DOHH2 (cell line): ENCODE results near the gene DGKK.

Experiments
- H3F3A ChIP-seq: fragments of 200-600 bp; sonication (generic), shearing (Covaris generic); 2 replicates; pipeline ENCODE4 v1.6.0; 2016; ENCODE audit warnings: antibody characterized with exemption, mild to moderate bottlenecking; ENCODE audit not compliant: control insufficient read depth, insufficient read depth
- H3K27ac ChIP-seq: fragments of 200-600 bp; sonication (generic); 2 replicates; pipeline ENCODE4 v1.5.1; 2014; ENCODE audit warnings: low read depth, mild to moderate bottlenecking, low read length, moderate library complexity
- H3K27me3 ChIP-seq: fragments of 200-600 bp; sonication (generic); 2 replicates; pipeline ENCODE4 v1.6.1; 2014; ENCODE audit warnings: mild to moderate bottlenecking, low read length, mixed read lengths; ENCODE audit not compliant: control insufficient read depth
- H3K36me3 ChIP-seq: fragments of 200-600 bp; sonication (generic); 2 replicates; pipeline ENCODE4 v1.6.1; 2014; ENCODE audit warnings: mild to moderate bottlenecking, low read length, moderate library complexity, mixed read lengths; ENCODE audit not compliant: control insufficient read depth
- H3K4me1 ChIP-seq: fragments of 200-600 bp; sonication (generic); 2 replicates; pipeline ENCODE4 v1.6.1; 2014; ENCODE audit warnings: mild to moderate bottlenecking, low read length, mixed read lengths; ENCODE audit not compliant: control insufficient read depth
- H3K4me2 ChIP-seq: fragments of 200-600 bp; sonication (generic); 2 replicates; pipeline ENCODE4 v1.6.0; 2014; ENCODE audit warnings: mild to moderate bottlenecking, low read length, moderate library complexity
- H3K4me3 ChIP-seq: fragments of 200-600 bp; sonication (generic); 2 replicates; pipeline ENCODE4 v1.5.1; 2014; ENCODE audit warnings: mild to moderate bottlenecking, low read length, mixed read lengths
- H3K79me2 ChIP-seq: fragments of 200-600 bp; sonication (generic); 2 replicates; pipeline ENCODE4 v1.6.1; 2014; ENCODE audit warnings: mild to moderate bottlenecking, low read length, mixed read lengths; ENCODE audit not compliant: control insufficient read depth
- H3K9me2 ChIP-seq: fragments of 200-600 bp; sonication (generic); replicated peaks from 2 replicates; pipeline ENCODE4 v1.6.1; 2014; ENCODE audit warnings: mild to moderate bottlenecking, low read length, mixed read lengths; ENCODE audit not compliant: control insufficient read depth
- H3K9me3 ChIP-seq: fragments of 200-600 bp; sonication (generic); 2 replicates; pipeline ENCODE4 v1.6.1; 2014; ENCODE audit warnings: antibody characterized with exemption, low read length, mixed read lengths; ENCODE audit not compliant: control insufficient read depth, insufficient read depth
- H4K20me1 ChIP-seq: fragments of 200-600 bp; sonication (generic); 2 replicates; pipeline ENCODE4 v1.6.0; 2014; ENCODE audit warnings: low read depth, mild to moderate bottlenecking, antibody characterized with exemption, low read length, moderate library complexity; ENCODE audit not compliant: control insufficient read depth, insufficient read depth
- EZH2phosphoT487 ChIP-seq: fragments of 200-600 bp; sonication (generic); IDR thresholded peaks from 2 replicates; pipeline ENCODE4 v1.6.1; 2017; ENCODE audit warnings: borderline replicate concordance, mild to moderate bottlenecking, antibody characterized with exemption, low read length, moderate library complexity, mixed read lengths
- TF ChIP-seq, protein P1 (sequence below): fragments of 200-600 bp; sonication (generic); IDR thresholded peaks from one replicate; pipeline ENCODE4 v1.5.1; 2014; ENCODE audit warnings: antibody characterized with exemption, mild to moderate bottlenecking, low read depth, low read length; ENCODE audit not compliant: poor library complexity, severe bottlenecking

DGKK gene

GRCh38 chrX:50327235-50327634 lies 143.4 kb downstream of the DGKK start:
- Histone ChIP-seq H3K79me2 (no peaks in the 10 kb centered on the region), H3K27ac (no peak overlapping the region), H3K27me3 (no peaks in the 10 kb centered on the region)

More at GRCh38 chrX:50327235-50327634, 143.4 kb downstream of the DGKK start:
- TF ChIP-seq EZH2phosphoT487 = no peak
- TF ChIP-seq, protein P1, sequence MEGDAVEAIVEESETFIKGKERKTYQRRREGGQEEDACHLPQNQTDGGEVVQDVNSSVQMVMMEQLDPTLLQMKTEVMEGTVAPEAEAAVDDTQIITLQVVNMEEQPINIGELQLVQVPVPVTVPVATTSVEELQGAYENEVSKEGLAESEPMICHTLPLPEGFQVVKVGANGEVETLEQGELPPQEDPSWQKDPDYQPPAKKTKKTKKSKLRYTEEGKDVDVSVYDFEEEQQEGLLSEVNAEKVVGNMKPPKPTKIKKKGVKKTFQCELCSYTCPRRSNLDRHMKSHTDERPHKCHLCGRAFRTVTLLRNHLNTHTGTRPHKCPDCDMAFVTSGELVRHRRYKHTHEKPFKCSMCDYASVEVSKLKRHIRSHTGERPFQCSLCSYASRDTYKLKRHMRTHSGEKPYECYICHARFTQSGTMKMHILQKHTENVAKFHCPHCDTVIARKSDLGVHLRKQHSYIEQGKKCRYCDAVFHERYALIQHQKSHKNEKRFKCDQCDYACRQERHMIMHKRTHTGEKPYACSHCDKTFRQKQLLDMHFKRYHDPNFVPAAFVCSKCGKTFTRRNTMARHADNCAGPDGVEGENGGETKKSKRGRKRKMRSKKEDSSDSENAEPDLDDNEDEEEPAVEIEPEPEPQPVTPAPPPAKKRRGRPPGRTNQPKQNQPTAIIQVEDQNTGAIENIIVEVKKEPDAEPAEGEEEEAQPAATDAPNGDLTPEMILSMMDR = no peak
- no peaks in the 10 kb centered on the region for H3F3A ChIP-seq
- H3K4me3 ChIP-seq = no peak overlapping the region
- no peaks in the 10 kb centered on the region for H3K4me1 ChIP-seq
- H3K9me2 ChIP-seq = no peaks in the 10 kb centered on the region
- no peaks in the 10 kb centered on the region for H4K20me1 ChIP-seq
- H3K36me3 ChIP-seq = no peaks in the 10 kb centered on the region
- H3K4me2 ChIP-seq = no peak overlapping the region
- no peaks in the 10 kb centered on the region for H3K9me3 ChIP-seq
